ENCODE measurements around the gene DBI. TPM values are rescaled to one million over a fixed set of nuclear protein-coding genes. Genes with fewer than 3 reads are reported as not detected.

The DBI gene
- total and polyA plus RNA-seq, 2 of the 13 experiments (the other 11 are each of a cell fraction or from before 2014, with no cell fraction given), result 330 to 659 TPM

DNA sequence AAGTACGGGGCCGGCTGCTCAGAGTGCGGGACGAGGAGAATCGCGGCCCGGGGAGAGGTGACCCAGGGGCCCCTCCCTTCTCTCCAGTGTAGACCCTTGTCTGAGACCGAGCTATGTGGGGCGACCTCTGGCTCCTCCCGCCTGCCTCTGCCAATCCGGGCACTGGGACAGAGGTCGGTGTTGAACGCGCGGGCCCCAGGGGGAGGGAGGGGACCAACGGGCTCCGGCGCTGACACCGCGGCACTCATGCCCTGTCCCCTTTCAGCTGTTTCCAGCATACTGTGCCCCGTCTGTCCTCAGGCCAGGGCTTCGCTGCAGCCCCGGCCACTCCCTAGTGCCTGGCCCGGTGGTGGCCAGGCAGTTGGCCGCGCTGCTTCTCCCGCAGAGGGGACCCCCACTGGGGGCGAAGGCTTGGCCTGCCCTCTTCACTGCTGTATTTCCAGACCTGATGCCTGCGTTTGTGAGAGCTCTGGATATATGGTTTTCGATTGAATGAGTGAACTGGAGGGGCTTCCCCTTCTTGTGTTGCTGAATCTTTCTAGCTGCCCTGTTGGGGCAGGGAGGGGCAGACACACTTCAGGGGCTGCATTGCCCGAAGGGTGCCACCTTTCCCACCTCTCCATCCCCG, 809 bp downstream of the DBI start (continued):
- TF ChIP-seq, protein P1, sequence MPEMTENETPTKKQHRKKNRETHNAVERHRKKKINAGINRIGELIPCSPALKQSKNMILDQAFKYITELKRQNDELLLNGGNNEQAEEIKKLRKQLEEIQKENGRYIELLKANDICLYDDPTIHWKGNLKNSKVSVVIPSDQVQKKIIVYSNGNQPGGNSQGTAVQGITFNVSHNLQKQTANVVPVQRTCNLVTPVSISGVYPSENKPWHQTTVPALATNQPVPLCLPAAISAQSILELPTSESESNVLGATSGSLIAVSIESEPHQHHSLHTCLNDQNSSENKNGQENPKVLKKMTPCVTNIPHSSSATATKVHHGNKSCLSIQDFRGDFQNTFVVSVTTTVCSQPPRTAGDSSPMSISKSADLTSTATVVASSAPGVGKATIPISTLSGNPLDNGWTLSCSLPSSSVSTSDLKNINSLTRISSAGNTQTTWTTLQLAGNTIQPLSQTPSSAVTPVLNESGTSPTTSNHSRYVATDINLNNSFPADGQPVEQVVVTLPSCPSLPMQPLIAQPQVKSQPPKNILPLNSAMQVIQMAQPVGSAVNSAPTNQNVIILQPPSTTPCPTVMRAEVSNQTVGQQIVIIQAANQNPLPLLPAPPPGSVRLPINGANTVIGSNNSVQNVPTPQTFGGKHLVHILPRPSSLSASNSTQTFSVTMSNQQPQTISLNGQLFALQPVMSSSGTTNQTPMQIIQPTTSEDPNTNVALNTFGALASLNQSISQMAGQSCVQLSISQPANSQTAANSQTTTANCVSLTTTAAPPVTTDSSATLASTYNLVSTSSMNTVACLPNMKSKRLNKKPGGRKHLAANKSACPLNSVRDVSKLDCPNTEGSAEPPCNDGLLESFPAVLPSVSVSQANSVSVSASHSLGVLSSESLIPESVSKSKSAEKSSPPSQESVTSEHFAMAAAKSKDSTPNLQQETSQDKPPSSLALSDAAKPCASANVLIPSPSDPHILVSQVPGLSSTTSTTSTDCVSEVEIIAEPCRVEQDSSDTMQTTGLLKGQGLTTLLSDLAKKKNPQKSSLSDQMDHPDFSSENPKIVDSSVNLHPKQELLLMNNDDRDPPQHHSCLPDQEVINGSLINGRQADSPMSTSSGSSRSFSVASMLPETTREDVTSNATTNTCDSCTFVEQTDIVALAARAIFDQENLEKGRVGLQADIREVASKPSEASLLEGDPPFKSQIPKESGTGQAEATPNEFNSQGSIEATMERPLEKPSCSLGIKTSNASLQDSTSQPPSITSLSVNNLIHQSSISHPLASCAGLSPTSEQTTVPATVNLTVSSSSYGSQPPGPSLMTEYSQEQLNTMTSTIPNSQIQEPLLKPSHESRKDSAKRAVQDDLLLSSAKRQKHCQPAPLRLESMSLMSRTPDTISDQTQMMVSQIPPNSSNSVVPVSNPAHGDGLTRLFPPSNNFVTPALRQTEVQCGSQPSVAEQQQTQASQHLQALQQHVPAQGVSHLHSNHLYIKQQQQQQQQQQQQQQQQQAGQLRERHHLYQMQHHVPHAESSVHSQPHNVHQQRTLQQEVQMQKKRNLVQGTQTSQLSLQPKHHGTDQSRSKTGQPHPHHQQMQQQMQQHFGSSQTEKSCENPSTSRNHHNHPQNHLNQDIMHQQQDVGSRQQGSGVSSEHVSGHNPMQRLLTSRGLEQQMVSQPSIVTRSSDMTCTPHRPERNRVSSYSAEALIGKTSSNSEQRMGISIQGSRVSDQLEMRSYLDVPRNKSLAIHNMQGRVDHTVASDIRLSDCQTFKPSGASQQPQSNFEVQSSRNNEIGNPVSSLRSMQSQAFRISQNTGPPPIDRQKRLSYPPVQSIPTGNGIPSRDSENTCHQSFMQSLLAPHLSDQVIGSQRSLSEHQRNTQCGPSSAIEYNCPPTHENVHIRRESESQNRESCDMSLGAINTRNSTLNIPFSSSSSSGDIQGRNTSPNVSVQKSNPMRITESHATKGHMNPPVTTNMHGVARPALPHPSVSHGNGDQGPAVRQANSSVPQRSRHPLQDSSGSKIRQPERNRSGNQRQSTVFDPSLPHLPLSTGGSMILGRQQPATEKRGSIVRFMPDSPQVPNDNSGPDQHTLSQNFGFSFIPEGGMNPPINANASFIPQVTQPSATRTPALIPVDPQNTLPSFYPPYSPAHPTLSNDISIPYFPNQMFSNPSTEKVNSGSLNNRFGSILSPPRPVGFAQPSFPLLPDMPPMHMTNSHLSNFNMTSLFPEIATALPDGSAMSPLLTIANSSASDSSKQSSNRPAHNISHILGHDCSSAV (CRISPR knock-in tag; IDR thresholded peaks at IDR 0.05; ENCODE audit: borderline replicate concordance), result no peak
- no peak for TF ChIP-seq NONO (IDR thresholded peaks at IDR 0.05)
- TF ChIP-seq NONO (CRISPR knock-in tag; conservative IDR thresholded peaks at IDR 0.05), result no peak
- TF ChIP-seq, protein P2, sequence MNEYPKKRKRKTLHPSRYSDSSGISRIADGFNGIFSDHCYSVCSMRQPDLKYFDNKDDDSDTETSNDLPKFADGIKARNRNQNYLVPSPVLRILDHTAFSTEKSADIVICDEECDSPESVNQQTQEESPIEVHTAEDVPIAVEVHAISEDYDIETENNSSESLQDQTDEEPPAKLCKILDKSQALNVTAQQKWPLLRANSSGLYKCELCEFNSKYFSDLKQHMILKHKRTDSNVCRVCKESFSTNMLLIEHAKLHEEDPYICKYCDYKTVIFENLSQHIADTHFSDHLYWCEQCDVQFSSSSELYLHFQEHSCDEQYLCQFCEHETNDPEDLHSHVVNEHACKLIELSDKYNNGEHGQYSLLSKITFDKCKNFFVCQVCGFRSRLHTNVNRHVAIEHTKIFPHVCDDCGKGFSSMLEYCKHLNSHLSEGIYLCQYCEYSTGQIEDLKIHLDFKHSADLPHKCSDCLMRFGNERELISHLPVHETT (CRISPR knock-in tag; conservative IDR thresholded peaks at IDR 0.05), result no peak
- no peak for TF ChIP-seq NFIC (IDR thresholded peaks at IDR 0.05; ENCODE audit: low read length)
- TF ChIP-seq MAFG (CRISPR knock-in tag; IDR thresholded peaks at IDR 0.05), result no peak
- TF ChIP-seq, protein P3, sequence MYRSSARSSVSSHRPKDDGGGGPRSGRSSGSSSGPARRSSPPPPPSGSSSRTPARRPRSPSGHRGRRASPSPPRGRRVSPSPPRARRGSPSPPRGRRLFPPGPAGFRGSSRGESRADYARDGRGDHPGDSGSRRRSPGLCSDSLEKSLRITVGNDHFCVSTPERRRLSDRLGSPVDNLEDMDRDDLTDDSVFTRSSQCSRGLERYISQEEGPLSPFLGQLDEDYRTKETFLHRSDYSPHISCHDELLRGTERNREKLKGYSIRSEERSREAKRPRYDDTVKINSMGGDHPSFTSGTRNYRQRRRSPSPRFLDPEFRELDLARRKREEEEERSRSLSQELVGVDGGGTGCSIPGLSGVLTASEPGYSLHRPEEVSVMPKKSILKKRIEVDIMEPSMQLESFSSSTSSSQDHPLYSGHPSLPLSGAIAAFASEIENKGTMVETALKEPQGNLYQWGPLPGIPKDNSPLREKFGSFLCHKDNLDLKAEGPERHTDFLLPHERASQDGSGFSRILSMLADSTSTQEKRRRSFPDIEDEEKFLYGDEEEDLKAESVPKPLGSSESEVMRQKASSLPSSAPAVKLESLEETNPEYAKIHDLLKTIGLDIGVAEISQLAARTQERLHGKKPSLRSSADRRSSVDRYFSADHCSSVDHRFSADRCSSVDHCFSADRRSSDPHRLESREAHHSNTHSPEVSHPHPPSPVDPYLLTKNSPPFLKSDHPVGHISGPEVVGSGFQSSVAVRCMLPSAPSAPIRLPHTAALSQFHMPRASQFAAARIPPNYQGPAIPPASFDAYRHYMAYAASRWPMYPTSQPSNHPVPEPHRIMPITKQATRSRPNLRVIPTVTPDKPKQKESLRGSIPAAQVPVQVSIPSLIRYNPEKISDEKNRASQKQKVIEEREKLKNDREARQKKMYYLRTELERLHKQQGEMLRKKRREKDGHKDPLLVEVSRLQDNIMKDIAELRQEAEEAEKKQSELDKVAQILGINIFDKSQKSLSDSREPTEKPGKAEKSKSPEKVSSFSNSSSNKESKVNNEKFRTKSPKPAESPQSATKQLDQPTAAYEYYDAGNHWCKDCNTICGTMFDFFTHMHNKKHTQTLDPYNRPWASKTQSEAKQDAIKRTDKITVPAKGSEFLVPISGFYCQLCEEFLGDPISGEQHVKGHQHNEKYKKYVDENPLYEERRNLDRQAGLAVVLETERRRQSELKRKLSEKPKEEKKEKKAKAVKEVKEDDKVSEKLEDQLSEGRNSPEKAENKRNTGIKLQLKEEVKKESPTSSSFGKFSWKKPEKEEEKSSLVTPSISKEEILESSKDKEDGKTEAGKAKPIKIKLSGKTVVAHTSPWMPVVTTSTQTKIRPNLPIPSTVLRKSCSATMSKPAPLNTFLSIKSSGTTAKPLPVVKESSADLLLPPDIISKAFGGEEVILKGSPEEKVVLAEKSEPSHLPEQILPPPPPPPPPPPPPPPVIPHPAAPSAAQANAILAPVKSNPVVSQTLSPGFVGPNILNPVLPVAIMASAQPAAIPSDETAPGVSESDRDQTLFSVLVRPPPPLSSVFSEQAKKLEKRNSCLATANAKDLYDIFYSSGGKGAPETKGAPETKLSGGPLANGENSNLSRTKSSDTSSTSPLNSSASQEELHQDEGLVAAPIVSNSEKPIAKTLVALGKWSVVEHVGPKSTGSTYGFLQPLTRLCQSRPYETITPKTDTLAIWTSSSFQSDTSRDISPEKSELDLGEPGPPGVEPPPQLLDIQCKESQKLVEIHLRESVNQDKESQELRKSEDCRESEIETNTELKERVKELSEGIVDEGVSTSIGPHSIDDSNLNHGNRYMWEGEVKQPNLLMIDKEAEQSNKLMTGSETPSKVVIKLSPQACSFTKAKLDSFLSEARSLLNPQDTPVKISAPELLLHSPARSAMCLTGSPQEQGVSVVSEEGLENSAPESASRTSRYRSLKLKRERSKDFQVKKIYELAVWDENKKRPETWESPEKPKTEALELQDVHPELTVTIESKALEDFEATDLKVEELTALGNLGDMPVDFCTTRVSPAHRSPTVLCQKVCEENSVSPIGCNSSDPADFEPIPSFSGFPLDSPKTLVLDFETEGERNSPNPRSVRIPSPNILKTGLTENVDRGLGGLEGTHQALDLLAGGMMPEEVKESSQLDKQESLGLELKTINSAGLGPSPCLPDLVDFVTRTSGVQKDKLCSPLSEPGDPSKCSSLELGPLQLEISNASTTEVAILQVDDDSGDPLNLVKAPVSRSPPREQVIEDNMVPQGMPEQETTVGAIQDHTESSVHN (CRISPR knock-in tag; IDR thresholded peaks at IDR 0.05), result no peak
- TF ChIP-seq ZNF816 (CRISPR knock-in tag; IDR thresholded peaks at IDR 0.05; ENCODE audit: borderline replicate concordance), result no peak
- TF ChIP-seq TRIM24 (CRISPR knock-in tag; IDR thresholded peaks at IDR 0.05), result no peak
- TF ChIP-seq ZFYVE20 (CRISPR knock-in tag; IDR thresholded peaks at IDR 0.05; ENCODE audit: borderline replicate concordance, low read depth), result no peak
- TF ChIP-seq ZBTB8A (CRISPR knock-in tag; IDR thresholded peaks at IDR 0.05; ENCODE audit: borderline replicate concordance, low read depth), result no peak
- TF ChIP-seq ARNT (IDR thresholded peaks at IDR 0.05), result no peak

Data from HepG2 (cell line).